Stimulated activated CD4-positive, alpha-beta T cell treated with anti-CD3 and anti-CD28 coated beads, Interleukin-2, amount 100 ng/mL, for 4 hours (primary cell): Measurements from ENCODE around the gene MYT1.

Source experiments
- DNase-seq: peaks from one replicate; pipeline ENCODE4 v3.0.0-alpha.2; 2020; ENCODE audit warnings: low read depth

MYT1 gene

GRCh38 chr20:64140061-64140931 is 24.0 kb upstream of the MYT1 start:
- no peak for DNase-seq

- no peak for DNase-seq
These were observed 23.3 kb upstream of the MYT1 start for GRCh38 chr20:64140956-64141355.

GRCh38 chr20:64142590-64142989 is 21.7 kb upstream of the MYT1 start:
- DNase-seq, result no peak

GRCh38 chr20:64143018-64143801 is 21.0 kb upstream of the MYT1 start:
- DNase-seq, result no peak

- no peak for DNase-seq
These were observed 19.9 kb upstream of the MYT1 start for GRCh38 chr20:64144144-64144912.

GRCh38 chr20:64145458-64146300 is 18.6 kb upstream of the MYT1 start:
- DNase-seq, result no peak

- no peak for DNase-seq
These were observed 17.8 kb upstream of the MYT1 start for GRCh38 chr20:64146301-64146935.

GRCh38 chr20:64146936-64147477 is 17.2 kb upstream of the MYT1 start:
- DNase-seq, result no peak

GRCh38 chr20:64148581-64148980 is 15.7 kb upstream of the MYT1 start:
- DNase-seq, result no peak

GRCh38 chr20:64149141-64149540 is 15.1 kb upstream of the MYT1 start:
- no peak for DNase-seq

- DNase-seq, result no peak
These were observed 14.3 kb upstream of the MYT1 start for GRCh38 chr20:64149809-64150560.

- no peak for DNase-seq
These were observed 13.3 kb upstream of the MYT1 start for GRCh38 chr20:64150756-64151632.

GRCh38 chr20:64151633-64152530 is 12.4 kb upstream of the MYT1 start:
- no peak for DNase-seq

GRCh38 chr20:64152906-64153305 is 11.3 kb upstream of the MYT1 start:
- no peak for DNase-seq

- no peak for DNase-seq
These were observed 10.8 kb upstream of the MYT1 start for GRCh38 chr20:64153410-64153809.

GRCh38 chr20:64153861-64154589 is 10.2 kb upstream of the MYT1 start:
- no peak for DNase-seq

GRCh38 chr20:64154590-64155257 is 9.5 kb upstream of the MYT1 start:
- no peak for DNase-seq
